MG63 (cell line): ENCODE data around the gene UXS1. TPM values are rescaled to one million over a fixed set of nuclear protein-coding genes. Genes with fewer than 3 reads are reported as not detected.

Experiments used
- DNase-seq: peaks from one replicate; pipeline ENCODE4 v3.0.0-alpha.2; 2020
- H3K27me3 ChIP-seq: fragments of 250-450 bp; sonication (Bioruptor Pico); 2 replicates; pipeline ENCODE4 v1.5.1; 2020; ENCODE audit warnings: mild to moderate bottlenecking, moderate library complexity
- H3K36me3 ChIP-seq: fragments of 250-450 bp; sonication (Bioruptor Pico); 2 replicates; pipeline ENCODE4 v1.5.1; 2020; ENCODE audit warnings: mild to moderate bottlenecking, moderate library complexity
- H3K4me3 ChIP-seq: fragments of 250-450 bp; sonication (Bioruptor Pico); 2 replicates; pipeline ENCODE4 v1.5.1; 2020; ENCODE audit warnings: mild to moderate bottlenecking, moderate library complexity
- H3K9me3 ChIP-seq: fragments of 250-450 bp; sonication (Bioruptor Pico); 2 replicates; pipeline ENCODE4 v1.5.1; 2020; ENCODE audit warnings: mild to moderate bottlenecking, moderate library complexity
- total RNA-seq: library from RNA; depleted of rRNA; stranded (reverse); fragments of >200 nt; shearing (Covaris generic); gene quantifications from 2 replicates; pipeline ENCODE4 v1.2.3, GENCODE V29; 2014; ENCODE audit warnings: low replicate concordance

UXS1 gene
- total RNA-seq, 1 experiment from 2014 or later, result 18.9 TPM

- H3K9me3 ChIP-seq, result no peaks in the 10 kb centered on the region
- no peak overlapping the region for H3K4me3 ChIP-seq
- no peaks in the 10 kb centered on the region; the same call in none of the 2 replicates for H3K36me3 ChIP-seq
- H3K27me3 ChIP-seq, result no peaks in the 10 kb centered on the region
- DNase-seq, result no peak
Observed at GRCh38 chr2:106096299-106097037, 97.6 kb downstream of the UXS1 start.

DNA sequence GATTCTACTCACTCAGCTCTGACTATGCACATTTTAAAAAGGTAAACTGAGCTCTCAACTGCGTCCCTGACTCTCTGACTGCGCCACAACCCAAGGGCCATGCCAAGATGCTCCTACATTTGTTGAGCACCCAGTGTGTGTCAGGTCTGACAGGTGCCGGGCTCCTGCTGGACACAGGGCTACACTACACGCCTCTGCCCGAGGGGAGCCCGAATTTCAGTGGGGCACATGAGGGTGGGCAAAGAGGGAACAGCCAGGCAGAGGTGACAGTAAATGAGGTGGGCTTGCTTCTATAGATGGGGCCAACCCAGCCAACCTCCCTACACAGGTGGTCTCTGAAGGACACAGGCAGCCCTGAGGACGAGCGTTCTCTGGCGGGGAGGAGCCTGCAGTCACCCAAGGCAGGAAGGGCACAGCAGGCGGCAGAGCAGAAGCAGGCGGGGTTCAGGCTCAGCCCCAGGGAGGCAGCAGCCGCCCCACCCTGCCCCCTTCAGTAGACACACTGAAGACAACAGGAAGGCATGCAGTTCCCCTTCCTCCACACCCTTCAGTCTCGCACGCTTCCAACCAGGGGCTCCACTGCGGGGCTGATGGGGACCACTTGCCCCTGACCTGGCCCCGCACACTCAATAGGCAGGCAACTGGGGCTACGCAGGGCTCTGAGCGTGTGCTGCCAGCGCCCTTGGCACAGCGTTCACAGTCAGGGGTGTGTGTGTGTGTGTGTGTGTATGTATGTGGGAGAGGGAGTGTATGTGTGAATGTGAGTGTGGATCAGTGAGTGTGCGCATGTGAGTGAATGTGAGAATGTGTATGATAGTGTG is 98.4 kb downstream of the UXS1 start:
- no peak for DNase-seq
- Histone ChIP-seq H3K27me3 (no peaks in the 10 kb centered on the region), H3K36me3 (no peaks in the 10 kb centered on the region; the same call in none of the 2 replicates), H3K9me3 (no peaks in the 10 kb centered on the region), H3K4me3 (no peak overlapping the region)

DNA sequence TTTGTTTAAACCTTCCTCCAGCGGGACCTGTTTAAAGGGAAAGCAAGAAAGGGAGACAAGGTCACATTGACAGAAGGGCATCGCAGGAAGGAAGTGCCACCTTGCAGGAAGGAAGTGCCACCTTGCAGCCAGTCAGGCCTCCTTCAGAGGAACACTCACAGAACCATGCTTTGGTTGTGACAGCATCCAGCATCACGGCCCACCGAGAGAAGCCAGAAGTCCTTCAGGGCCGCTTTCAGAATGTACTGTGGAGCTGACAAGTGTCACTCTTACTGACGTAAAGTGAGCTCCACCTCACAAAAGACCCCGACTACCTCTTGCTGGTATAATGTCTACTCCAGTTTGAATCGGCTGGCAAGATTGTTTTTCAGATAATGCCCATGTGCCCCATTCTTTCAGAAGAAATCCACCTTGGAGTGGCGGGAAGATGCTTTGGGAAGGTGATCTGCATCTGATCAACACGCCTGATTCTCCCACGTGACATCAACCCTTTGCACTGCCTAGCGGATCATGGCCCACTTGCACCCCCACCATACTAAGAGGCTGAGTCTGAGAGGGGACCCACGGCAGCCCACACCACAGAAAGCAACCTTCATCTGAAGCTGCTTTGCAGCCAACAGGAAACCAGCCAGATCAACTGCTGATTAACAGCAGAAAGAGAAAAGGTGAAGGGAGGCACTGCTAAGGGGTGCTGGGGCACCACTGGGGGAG is 99.8 kb downstream of the UXS1 start:
- H3K36me3 ChIP-seq, result no peaks in the 10 kb centered on the region; the same call in 1 of the 2 replicates
- H3K4me3 ChIP-seq, result no peak overlapping the region
- H3K9me3 ChIP-seq, result no peaks in the 10 kb centered on the region
- no peak for DNase-seq
- H3K27me3 ChIP-seq, result no peaks in the 10 kb centered on the region

DNA sequence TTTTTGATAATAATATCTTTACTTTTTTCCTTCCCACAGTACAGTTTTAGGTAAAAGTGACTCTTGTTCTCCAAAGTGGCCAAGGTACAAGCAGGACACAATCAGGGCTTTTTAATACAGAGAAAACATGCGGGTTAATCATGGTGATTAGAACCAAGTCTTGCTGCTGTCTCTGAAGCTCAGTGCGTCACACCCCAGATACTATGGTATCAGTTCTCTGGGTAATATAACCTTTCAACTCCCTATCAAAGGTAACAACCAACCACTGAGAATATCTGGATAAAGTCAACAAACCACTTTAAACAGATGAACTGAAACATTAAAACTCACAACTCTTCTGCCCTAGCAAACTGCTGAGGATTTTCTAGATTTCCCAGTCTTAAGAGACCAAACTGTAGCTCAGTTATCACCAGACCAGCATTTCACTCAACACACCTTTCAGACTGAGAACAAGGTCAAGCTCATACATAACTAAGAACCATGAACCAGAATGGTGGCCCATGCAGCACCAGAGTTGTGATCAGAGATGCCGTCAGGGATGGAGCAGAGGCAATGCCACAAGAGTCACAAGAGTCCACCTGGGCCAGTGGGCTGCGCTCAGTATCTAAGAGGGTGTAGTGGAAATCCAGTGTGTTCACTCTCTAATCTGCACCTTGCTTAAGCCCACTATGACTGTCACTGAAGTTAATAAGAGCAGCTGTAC is 103.0 kb downstream of the UXS1 start:
- DNase-seq, result no peak
- H3K9me3 ChIP-seq, result 0 out of 2 replicates have a peak, but pooled peaks cover 1% of the 10 kb centered on the region
- no peak overlapping the region for H3K4me3 ChIP-seq
- no peaks in the 10 kb centered on the region; the same call in 1 of the 2 replicates for H3K36me3 ChIP-seq
- H3K27me3 ChIP-seq, result no peaks in the 10 kb centered on the region

DNA sequence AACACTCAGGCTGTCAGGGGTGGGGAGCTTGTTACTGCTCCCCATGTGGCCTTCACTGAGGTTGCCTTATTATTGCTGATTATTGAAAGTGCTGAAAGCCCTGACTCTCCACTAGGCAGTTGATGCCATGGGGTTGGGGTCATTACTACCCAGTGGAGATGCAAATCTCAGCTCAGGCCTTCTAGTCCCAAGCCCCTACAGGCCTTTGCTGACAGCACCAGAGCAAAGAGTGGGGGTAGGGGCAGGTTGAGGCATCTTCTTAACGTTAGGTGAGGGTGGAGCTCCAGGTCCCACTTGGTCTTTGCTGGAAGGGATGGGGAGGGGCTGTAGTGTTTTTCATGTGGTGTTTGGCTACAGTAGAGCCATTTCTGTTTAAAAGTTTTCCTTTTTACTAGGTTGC is 104.5 kb downstream of the UXS1 start:
- Histone ChIP-seq H3K9me3 (0 out of 2 replicates have a peak, but pooled peaks cover 1% of the 10 kb centered on the region), H3K4me3 (no peak overlapping the region), H3K36me3 (no peaks in the 10 kb centered on the region; the same call in 1 of the 2 replicates), H3K27me3 (no peaks in the 10 kb centered on the region)
- DNase-seq, result no peak

DNA sequence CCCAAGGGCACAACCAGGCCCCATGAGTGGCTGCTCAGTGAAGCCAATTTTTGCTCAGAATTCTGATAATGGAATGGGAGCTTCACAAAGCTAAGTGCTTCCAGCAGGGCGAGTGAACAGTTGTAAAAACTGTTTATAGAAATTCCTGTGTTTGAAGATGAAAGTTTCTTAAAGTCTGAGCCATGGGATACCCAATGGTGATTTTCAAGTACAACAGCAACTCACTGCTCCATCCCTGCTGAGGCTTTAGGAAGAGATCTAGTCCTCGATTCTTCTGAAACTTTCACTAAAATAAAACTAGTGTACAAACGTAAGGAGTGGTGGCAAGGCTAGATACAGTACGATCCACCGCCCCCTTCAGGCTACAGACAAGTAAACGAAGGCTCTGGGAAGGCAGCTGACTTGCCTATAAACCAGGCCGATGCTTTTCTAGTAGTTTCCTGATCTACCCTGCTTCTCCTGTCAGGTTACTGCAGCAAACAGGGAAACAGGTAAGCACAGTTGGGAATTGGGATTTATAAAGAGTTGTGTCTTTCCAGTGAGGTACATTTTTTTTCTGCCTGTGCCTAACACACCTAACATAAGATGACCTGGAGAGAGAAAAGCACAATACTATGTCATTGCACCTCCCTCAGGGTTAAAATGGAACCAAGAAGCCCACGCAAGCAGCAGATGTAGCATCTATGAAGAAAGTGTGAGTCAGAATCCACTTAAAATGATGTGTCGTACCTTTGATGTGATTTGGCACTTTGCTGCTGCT is 108.7 kb downstream of the UXS1 start:
- no peak for DNase-seq
- Histone ChIP-seq H3K9me3 (0 out of 2 replicates have a peak, but pooled peaks cover 1% of the 10 kb centered on the region), H3K36me3 (no peaks in the 10 kb centered on the region), H3K27me3 (no peaks in the 10 kb centered on the region), H3K4me3 (no peak overlapping the region)

GRCh38 chr2:106080959-106081358 is 113.1 kb downstream of the UXS1 start:
- no peak for DNase-seq
- H3K4me3 ChIP-seq, result no peak overlapping the region
- H3K36me3 ChIP-seq, result no peaks in the 10 kb centered on the region
- no peaks in the 10 kb centered on the region for H3K27me3 ChIP-seq
- H3K9me3 ChIP-seq, result no peaks in the 10 kb centered on the region

- Histone ChIP-seq H3K27me3 (no peaks in the 10 kb centered on the region), H3K9me3 (no peaks in the 10 kb centered on the region), H3K4me3 (no peak overlapping the region), H3K36me3 (no peaks in the 10 kb centered on the region)
- DNase-seq, result no peak
Observed at GRCh38 chr2:106078096-106078495, 116.0 kb downstream of the UXS1 start.

GRCh38 chr2:106076941-106077340 is 117.2 kb downstream of the UXS1 start:
- no peak for DNase-seq
- Histone ChIP-seq H3K27me3 (no peaks in the 10 kb centered on the region), H3K36me3 (no peaks in the 10 kb centered on the region), H3K9me3 (no peaks in the 10 kb centered on the region), H3K4me3 (no peak overlapping the region)

GRCh38 chr2:106075048-106075447 is 119.1 kb downstream of the UXS1 start:
- Histone ChIP-seq H3K9me3 (no peaks in the 10 kb centered on the region), H3K36me3 (no peaks in the 10 kb centered on the region), H3K27me3 (no peaks in the 10 kb centered on the region), H3K4me3 (no peak overlapping the region)
- no peak for DNase-seq

DNA sequence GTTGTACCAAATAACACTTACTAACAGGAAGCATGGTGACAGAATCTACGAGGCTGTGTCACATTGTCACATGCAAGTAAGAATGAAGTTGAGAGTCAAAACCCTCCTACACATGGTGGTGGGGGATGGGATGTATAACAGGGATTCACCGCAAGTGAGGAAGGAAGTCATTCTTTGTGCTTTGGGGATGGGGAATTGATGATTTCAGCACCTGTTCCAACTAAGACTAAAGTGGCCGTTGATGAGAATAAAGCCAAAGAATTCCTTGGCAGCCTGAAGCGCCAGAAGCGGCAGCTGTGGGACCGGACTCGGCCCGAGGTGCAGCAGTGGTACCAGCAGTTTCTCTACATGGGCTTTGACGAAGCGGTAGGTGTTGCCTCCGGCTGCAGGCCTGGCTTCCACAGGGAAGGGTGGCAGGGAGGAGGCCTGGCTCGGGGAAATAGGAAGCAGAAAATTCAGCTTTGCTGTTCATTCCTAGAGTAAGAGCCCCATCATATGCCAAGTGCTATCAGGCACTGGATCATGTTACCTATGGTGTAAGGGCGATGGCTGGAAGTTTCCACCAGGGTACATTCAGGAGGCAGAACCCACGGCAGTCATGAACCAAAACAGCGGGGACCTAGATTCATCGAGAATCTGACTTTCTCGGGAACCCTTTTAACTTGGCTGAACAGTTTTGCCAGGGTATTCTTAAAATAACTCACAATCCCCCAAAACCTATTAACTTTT is 120.3 kb downstream of the UXS1 start:
- H3K4me3 ChIP-seq, result no peak overlapping the region
- no peaks in the 10 kb centered on the region for H3K36me3 ChIP-seq
- H3K27me3 ChIP-seq, result no peaks in the 10 kb centered on the region
- no peak for DNase-seq
- H3K9me3 ChIP-seq, result no peaks in the 10 kb centered on the region

GRCh38 chr2:106070181-106070580 is 123.9 kb downstream of the UXS1 start:
- H3K9me3 ChIP-seq, result no peaks in the 10 kb centered on the region
- H3K27me3 ChIP-seq, result no peaks in the 10 kb centered on the region
- no peak overlapping the region for H3K4me3 ChIP-seq
- no peaks in the 10 kb centered on the region for H3K36me3 ChIP-seq
- no peak for DNase-seq

DNA sequence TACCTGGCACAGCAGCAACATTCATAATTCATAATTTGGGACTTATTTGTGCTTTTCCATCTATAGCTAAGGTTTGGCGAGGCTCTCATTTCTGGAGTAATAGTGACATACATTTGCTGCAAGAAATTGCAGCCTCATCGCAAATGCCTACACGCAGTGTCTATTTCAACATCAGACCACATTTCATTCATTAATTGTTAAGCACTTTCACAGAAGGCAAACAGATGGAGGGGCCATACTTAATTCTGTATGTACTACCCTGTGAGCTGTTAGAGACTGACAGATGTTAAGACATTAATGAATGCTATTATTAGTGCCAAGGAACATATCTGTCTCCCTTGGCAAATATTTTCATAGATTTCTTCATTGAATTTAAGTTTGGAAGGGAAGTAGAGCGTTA is 125.7 kb downstream of the UXS1 start:
- DNase-seq, result no peak
- no peak overlapping the region for H3K4me3 ChIP-seq
- no peaks in the 10 kb centered on the region for H3K9me3 ChIP-seq
- no peaks in the 10 kb centered on the region for H3K27me3 ChIP-seq
- no peaks in the 10 kb centered on the region for H3K36me3 ChIP-seq

DNA sequence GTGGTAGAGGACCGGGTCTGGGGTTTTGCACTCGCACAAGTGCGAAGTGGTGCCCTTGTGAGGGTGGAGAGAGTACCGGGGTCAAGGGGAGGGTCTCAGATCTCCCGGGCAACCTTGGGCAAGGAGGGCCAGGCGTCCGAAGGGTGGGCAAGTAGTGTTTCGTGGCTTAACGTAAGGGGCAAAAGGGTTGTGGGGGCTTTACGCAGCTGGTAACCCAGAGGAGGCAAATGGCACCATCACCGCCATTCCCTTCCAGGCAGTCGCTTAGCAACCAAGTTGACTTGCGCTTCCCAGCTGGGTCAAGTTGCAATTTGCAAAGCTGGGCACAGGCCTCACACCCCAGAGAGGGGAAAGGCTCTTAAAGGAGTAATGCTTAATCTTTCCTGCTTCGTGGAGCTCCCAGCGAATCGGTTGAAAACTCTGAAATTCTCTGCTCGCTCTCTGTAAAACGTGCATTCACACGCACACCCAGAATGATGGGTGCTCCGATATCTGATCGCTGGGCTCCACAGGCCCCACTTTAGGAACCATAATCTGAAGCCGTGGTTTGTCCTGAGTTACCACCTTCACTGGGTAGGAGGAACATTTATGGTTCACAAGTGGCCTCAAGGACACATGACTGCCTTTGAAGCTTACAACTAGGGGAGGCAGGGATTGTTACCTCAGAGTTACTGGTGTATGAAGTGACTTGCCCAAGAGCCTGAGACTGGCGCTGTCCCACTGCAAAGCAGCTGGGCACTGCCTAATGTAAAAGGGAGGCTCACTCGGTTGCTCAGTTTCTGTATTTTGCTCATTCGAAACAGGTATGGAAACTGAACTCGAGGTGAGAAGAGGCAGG is 127.9 kb downstream of the UXS1 start:
- Histone ChIP-seq H3K9me3 (no peaks in the 10 kb centered on the region), H3K36me3 (no peaks in the 10 kb centered on the region), H3K4me3 (no peak overlapping the region), H3K27me3 (no peaks in the 10 kb centered on the region)
- DNase-seq, result no peak
